Right lobe of liver (tissue), 6 donors: ENCODE data around the gene NBPF6. TPM values are rescaled to one million over a fixed set of nuclear protein-coding genes. Genes with fewer than 3 reads are reported as not detected.
A peak's percentile ranks its signal among the peaks of the same experiment; 100 is the strongest.
"Not testable (repeated sequence)": the region's sequence is repeated elsewhere in the genome, so short reads cannot be mapped to it uniquely, and the experiment has no call there.

Experiments
- ATAC-seq, 4 donors: fragments of 200-7000 bp; cut with Tn5 transposase; one replicate each; pipeline ENCODE4 v1.9.1; 2020; ENCODE audit warnings: mild to moderate bottlenecking in 4 of 4, moderate library complexity in 4 of 4
- DNase-seq, 3 donors: peaks; one replicate each; pipeline ENCODE4 v3.0.0-alpha.2; 2020
- H3K27ac ChIP-seq, 3 donors: fragments of 200-600 bp; one replicate each; pipeline ENCODE4 v1.8.0; 2022
- H3K27me3 ChIP-seq, 2 donors: fragments of 200-600 bp; one replicate each; pipeline ENCODE4 v1.8.0; 2022
- H3K36me3 ChIP-seq, 4 donors: fragments of 200-600 bp; sonication (generic) in 1 of 4; one replicate each; pipeline versions ENCODE4 v1.5.1 to v1.8.0; 2017 to 2022; ENCODE audit warnings: control low read depth in 1 of 4
- H3K4me1 ChIP-seq, 4 donors: fragments of 200-600 bp; sonication (generic) in 1 of 4; one replicate each; pipeline versions ENCODE4 v1.5.1 to v1.8.0; 2017 to 2022; ENCODE audit warnings: control low read depth in 1 of 4
- H3K4me3 ChIP-seq, 3 donors: fragments of 200-600 bp; one replicate each; pipeline ENCODE4 v1.8.0; 2022
- H3K9me3 ChIP-seq, 4 donors: fragments of 200-600 bp; sonication (generic) in 1 of 4; one replicate each; pipeline versions ENCODE4 v1.5.1 to v1.8.0; 2017 to 2022; ENCODE audit warnings: control low read depth in 1 of 4
- CTCF ChIP-seq, 4 donors: fragments of 200-600 bp in 3 of 4; fragments of 450-650 bp in 1 of 4; IDR thresholded peaks; one replicate each; pipeline versions ENCODE4 v1.5.1 to v1.8.0; 2016 to 2022; ENCODE audit warnings: antibody characterized with exemption in 4 of 4, mild to moderate bottlenecking in 2 of 4
- POLR2A ChIP-seq: fragments of 450-650 bp; IDR thresholded peaks from one replicate; pipeline ENCODE4 v1.6.1; 2017; ENCODE audit warnings: antibody characterized with exemption, mild to moderate bottlenecking
- WGBS: methylation state at CpG from one replicate; pipeline ENCODE4 v1.1.6; 2018; ENCODE audit warnings: low coverage, low lambda C conversion rate; ENCODE audit not compliant: insufficient coverage; ENCODE audit errors: missing lambda C conversion rate; 5-methylcytosine and 5-hydroxymethylcytosine counted together
- intact Hi-C, 2 donors: fragments of 100-400 bp; cut with DNase I; formaldehyde crosslinking; loops; one replicate each; pipeline versions ENCODE4 v1.11.2 to v1.14.1; 2022
- total RNA-seq, 6 experiments: library from RNA; depleted of rRNA in 2 of 6; stranded (reverse); fragments of >200 nt in 2 of 6; fragmentation: NEBNext Ultra II Directional in 3 of 6; extraction: Animal tissue kit (Norgen Biotek cat#: 25700) in 3 of 6; gene quantifications; one replicate each; pipeline versions ENCODE4 v1.1.0 to v1.2.4, GENCODE V29; 2016 to 2023
- donor health status: DM: no; HTN: yes; CAD: no.
- donor health status: DM: no; HTN: no; CAD: no.
- donor health status: DM: no; HTN: no; CAD: no.
- donor health status: DM: no; HTN: yes; CAD: no.
- donor health status: DM: no; HTN: yes; CAD: no.

Gene NBPF6
- total RNA-seq, 6 experiments from 2014 or later = not detected

- Histone ChIP-seq H3K27ac (no peak overlapping the region), H3K36me3 (no peaks in the 10 kb centered on the region), H3K4me3 (no peak overlapping the region), H3K27me3 (no peaks in the 10 kb centered on the region), H3K9me3 (no peaks in the 10 kb centered on the region), H3K4me1 (no peaks in the 10 kb centered on the region)
- no peak for TF ChIP-seq CTCF (IDR thresholded peaks at IDR 0.05)
- TF ChIP-seq POLR2A = no peak
- 20% methylated on average over 1 of the region's 1 CpG for WGBS
- ATAC-seq (peak in 3 of 4 donors; percentile 24 to 45 (median 26)), DNase-seq (no peak)
- intact Hi-C loops = no loop called here
Observed at GRCh38 chr1:108482708-108483107, 32.6 kb downstream of the NBPF6 start.

- H3K4me3 ChIP-seq, H3K27ac ChIP-seq, H3K9me3 ChIP-seq, H3K27me3 ChIP-seq, H3K36me3 ChIP-seq, intact Hi-C loops, DNase-seq, ATAC-seq, H3K4me1 ChIP-seq: not testable (repeated sequence)
- 24% methylated on average over 3 of the region's 5 CpGs for WGBS
Observed at GRCh38 chr1:108485990-108486389, 35.8 kb downstream of the NBPF6 start.

DNA sequence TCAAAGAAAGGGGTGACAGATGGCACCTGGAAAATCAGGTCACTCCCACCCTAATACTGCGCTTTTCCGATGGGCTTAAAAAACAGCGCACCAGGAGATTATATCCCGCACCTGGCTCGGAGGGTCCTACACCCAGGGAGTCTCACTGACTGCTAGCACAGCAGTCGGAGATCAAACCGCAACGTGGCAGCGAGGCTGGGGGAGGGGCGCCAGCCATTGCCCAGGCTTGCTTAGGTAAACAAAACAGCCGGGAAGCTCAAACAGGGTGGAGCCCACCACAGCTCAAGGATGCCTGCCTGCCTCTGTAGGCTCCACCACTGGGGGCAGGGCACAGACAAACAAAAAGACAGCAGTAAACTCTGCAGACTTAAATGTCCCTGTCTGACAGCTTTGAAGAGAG, 36.6 kb downstream of the NBPF6 start:
- H3K36me3 ChIP-seq, H3K27me3 ChIP-seq, H3K9me3 ChIP-seq, H3K27ac ChIP-seq, H3K4me1 ChIP-seq, intact Hi-C loops, DNase-seq, H3K4me3 ChIP-seq, ATAC-seq: not testable (repeated sequence)
- 20% methylated on average over 1 of the region's 11 CpGs for WGBS

DNA sequence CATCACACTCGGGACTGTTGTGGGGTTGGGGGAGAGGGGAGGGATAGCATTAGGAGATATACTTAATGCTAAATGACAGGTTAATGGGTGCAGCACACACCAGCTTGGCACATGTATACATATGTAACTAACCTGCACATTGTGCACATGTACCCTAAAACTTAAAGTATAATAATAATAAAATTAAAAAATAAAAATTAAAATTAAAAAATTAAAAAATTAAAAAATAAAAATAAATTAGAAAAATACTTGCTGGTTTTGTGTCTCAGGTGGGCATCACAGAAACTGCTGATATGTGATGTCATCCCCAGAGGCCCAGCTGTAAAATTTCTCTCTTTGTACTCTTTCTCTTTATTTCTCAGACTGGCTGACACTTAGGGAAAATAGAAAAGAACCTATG, 44.9 kb downstream of the NBPF6 start:
- intact Hi-C loops, H3K4me3 ChIP-seq, H3K4me1 ChIP-seq, H3K9me3 ChIP-seq, H3K27ac ChIP-seq, DNase-seq, ATAC-seq, H3K36me3 ChIP-seq, H3K27me3 ChIP-seq: not testable (repeated sequence)
- WGBS = 60% methylated on average over 1 of the region's 1 CpG

DNA sequence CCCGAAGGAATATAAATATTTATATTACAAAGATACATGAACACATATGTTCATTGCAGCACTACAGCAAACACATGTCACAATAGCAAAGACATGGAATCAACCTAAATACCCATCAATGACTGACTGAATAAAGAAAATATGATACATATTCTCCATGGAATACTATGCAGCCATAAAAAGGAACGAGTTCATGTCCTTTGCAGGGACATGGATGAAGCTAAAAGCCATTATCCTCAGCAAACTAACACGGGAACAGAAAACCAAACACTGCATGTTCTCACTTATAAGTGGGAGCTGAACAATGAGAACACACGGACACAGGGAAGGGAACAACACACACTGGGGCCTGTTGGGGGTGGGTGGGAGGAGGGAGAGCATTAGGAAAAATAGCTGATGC, 46.7 kb downstream of the NBPF6 start:
- intact Hi-C loops, H3K4me1 ChIP-seq, DNase-seq, H3K27ac ChIP-seq, H3K36me3 ChIP-seq, H3K27me3 ChIP-seq, H3K4me3 ChIP-seq, ATAC-seq, H3K9me3 ChIP-seq: not testable (repeated sequence)
- WGBS = 72% methylated on average over 4 of the region's 4 CpGs

DNA sequence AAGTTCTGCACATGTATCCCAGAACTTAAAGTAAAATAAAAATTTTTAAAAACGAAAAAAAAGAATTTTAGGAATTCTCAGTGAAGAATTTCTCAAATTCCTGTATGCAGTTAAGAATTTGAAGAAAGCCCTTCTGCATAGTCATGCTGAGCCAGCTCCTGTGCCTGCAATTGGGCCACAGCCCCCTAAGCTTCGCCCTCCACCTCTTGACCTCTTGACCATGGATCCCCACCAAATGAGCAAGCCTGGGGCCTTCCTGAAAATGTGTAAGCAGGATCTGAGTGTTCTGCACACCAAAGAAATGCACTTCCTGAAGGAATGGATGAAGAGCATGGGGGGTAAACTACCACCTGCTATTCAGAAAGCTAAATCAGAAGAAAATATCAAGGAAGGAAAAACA, 52.0 kb downstream of the NBPF6 start:
- H3K27ac ChIP-seq = no peak overlapping the region

More for the DNA sequence above, 52.0 kb downstream of the NBPF6 start:
- ATAC-seq (no peak), DNase-seq (no peak)
- intact Hi-C loops = no loop called here
- Histone ChIP-seq H3K4me3 (no peak overlapping the region), H3K9me3 (no peaks in the 10 kb centered on the region), H3K27me3 (no peaks in the 10 kb centered on the region), H3K36me3 (no peaks in the 10 kb centered on the region), H3K4me1 (no peaks in the 10 kb centered on the region)
- TF ChIP-seq POLR2A (no peak), CTCF (IDR thresholded peaks at IDR 0.05) (no peak)
- WGBS = 62% methylated on average over 2 of the region's 2 CpGs
